Stimulated activated CD8-positive, alpha-beta memory T cell treated with anti-CD3 and anti-CD28 coated beads, Interleukin-15, amount 100 ng/mL, for 1 hour (primary cell): ENCODE measurements around the gene SHBG.
"Not testable (repeated sequence)": the region's sequence is repeated elsewhere in the genome, so short reads cannot be mapped to it uniquely, and the experiment has no call there.

Experiments used
- DNase-seq: peaks from one replicate; pipeline ENCODE4 v3.0.0-alpha.2; 2020; ENCODE audit warnings: low read depth

Gene SHBG

DNA sequence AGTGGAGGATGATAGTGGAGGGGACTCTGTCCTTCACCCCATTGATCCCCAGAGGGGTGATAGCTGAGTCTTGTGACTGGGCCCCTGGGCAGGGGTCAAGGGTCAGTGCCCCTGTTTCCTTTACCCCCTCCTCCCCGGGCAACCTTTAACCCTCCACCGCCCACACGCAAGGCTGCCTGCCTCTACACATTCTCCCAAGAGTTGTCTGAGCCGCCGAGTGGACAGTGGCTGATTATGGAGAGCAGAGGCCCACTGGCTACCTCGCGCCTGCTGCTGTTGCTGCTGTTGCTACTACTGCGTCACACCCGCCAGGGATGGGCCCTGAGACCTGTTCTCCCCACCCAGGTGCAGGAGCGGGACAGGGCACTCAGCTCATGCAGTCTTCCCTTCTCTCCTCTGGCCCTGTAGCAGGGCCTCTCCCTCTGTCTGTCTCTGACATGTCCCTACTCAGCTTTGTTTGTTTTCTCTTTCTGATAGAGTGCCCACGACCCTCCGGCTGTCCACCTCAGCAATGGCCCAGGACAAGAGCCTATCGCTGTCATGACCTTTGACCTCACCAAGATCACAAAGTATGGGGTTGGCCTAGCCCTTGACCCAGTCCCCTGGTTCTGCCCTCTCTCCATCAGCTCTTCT is at the start of gene SHBG:
Gene SHBG (plus strand): TSS at position 197 of the 633 bp plus-strand sequence. CDS start 38 bp downstream, at position 235.
- DNase-seq, result no peak

DNA sequence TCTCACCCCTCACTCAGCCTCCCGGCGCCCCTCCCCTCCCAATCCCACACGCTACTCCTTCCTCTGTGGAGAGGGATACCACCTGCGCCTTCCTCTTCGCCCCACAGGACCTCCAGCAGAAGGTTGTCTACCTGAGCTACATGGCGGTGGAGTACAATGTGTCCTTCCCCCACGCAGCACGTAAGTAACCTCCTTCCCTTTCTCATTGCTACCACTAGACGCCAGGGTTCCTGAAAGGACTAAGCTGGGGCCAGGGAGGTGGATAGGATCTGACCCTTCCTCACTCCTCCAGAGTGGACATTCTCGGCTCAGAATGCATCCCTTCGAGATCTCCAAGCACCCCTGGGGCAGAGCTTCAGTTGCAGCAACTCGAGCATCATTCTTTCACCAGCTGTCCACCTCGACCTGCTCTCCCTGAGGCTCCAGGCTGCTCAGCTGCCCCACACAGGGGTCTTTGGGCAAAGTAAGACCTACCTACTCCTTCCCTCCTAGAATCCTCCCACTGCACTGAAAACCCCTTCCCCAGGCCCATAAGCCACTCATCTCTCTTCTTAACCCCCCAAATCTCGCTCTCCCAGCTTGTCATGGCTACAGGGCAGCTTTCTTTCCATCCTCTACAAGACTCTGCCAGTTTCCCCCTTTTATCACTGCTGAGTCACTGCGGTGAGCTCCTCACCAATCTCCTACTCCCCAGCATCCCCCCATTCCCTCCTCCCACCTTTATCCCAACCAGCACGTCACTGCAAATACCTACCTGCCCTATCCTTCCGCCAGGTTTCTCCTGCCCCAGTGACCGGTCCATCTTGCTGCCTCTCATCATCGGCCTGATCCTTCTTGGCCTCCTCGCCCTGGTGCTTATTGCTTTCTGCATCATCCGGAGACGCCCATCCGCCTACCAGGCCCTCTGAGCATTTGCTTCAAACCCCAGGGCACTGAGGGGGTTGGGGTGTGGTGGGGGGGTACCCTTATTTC is 49.0 kb upstream of the SHBG start:
- no peak for DNase-seq

- DNase-seq, result no peak
Measured at GRCh38 chr17:7582396-7583252, 47.3 kb upstream of the SHBG start.

GRCh38 chr17:7583253-7584109 is 46.5 kb upstream of the SHBG start, which contains the start of gene MPDU1:
MPDU1 (plus strand) TSS chr17:7583852; CDS start chr17:7583863, 11 bp downstream.
- peak; percentile 84 for DNase-seq

GRCh38 chr17:7586673-7587419 is 43.1 kb upstream of the SHBG start:
- DNase-seq, result no peak

DNA sequence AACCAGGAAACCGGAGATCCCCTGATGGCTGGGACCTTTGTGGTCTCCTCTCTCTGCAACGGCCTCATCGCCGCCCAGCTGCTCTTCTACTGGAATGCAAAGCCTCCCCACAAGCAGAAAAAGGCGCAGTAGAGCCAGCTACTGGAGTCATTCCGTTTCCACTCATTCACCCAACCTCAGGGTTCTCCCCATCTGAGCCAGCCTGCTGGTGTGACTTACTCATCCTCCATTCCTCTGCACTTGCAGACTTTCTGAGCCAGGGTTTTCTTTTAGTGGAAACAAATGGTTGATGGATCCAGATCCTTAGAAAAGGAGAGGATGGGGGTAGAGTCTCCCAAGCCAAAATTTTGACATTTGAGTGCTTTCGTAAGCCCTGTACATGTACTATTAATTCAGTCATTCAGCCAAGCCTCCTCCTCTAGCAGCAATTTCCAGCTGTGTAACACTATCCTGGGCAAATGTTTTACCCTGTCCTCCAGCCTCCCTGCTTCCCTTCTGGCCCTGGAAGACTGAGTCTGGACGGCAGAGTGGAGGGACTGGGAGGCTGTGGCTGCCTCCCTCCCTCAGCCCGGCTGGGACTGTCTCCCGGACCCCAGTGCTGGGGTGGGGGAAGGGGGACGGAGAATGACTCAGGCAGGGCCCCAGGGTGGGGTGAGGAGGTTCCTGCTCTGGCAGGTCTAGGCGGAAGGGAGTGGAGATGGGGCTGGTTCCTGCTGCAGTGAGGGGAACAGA is 42.3 kb upstream of the SHBG start:
- DNase-seq, result no peak

DNA sequence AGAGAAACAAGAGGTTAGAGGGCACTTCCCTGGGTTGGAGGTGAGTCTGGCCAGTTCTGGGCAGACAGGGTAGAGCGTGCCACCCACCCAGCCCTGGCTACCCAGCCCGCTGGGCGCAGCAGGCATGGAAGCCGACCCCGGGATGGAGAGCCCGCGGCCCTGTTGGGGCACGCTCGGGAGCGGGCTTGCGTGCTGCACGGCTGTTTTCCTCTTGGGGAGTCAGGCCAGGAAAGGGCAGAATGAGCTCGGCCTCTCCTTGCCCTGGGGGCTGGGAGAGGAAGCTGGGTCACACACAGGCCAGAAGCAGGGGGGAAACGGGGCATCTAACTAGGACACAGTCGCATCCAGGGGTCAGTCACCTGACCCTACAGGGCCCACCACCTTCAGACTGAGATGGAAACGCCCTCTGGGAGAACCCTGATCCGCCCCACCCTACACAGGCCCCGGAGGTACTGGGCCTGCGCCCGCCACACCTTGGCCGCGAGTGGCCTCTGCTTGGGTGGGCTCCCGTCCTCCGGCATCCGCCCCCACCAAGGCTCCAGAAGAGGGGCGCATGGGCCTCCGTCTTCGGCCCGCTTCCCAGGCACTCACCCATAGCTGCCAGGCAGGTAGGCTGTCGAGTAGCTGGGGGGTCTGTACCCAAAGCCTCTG is 41.3 kb upstream of the SHBG start:
- DNase-seq, result no peak

DNA sequence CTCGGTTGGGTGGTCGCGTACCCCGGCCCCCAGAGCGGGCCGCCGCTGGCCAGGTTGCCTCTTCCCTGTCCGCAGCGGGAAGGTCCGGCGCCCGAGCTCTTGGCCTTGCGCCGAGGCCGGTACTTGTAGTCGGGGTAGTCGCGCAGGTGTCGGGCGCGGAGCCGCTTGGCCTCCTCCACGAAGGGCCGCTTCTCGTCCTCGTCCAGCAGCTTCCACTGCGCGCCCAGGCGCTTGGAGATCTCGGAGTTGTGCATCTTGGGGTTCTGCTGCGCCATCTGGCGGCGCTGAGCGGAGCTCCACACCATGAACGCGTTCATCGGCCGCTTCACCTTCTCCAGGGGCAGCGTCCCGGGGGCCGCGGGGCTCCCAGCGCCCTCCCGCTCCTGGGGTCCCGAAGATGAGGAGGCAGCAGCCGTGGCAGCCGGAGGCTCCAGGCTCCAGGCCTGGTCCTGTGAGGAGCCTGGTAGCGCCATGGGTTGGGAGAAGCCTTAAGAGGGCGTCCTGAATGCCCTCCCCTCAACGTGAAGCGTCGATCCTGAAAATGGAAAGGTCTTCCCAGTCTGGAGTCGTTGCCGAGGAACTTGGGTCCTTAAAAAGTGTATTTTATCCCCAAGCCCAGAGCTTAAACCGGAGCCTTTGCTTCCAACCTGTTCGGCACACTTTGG is 40.6 kb upstream of the SHBG start:
- DNase-seq, result no peak

- no peak for DNase-seq
Measured at GRCh38 chr17:7589891-7590691, 39.8 kb upstream of the SHBG start, which contains the start of gene SOX15. SOX15 (minus strand) TSS chr17:7590094; CDS start chr17:7589676, 418 bp downstream.

- DNase-seq, result no peak
Measured at GRCh38 chr17:7590743-7591142, 39.2 kb upstream of the SHBG start.

DNA sequence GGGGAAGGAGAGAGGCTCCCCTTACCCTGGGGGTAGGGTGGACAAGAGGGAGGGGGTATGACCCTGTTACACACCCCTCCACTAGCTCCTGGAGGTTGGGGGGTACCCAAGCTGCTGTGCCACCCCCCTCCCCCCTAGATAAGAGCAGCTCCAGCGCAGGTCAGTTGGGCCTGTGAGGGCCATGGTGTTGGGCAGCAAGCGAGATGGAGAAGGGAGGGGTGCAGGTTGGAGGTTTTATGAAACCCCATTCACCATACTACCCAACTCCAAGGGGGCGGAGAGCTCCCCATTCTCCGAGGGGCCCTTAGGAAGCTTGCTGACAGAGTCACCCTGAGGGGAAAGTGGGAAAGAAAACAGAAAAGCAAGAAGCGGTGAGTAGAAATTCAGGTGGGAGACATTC is 38.3 kb upstream of the SHBG start:
- no peak for DNase-seq

- no peak for DNase-seq
Measured at GRCh38 chr17:7592422-7593021, 37.4 kb upstream of the SHBG start.

- DNase-seq, result no peak
Measured at GRCh38 chr17:7593296-7593695, 36.6 kb upstream of the SHBG start.

DNA sequence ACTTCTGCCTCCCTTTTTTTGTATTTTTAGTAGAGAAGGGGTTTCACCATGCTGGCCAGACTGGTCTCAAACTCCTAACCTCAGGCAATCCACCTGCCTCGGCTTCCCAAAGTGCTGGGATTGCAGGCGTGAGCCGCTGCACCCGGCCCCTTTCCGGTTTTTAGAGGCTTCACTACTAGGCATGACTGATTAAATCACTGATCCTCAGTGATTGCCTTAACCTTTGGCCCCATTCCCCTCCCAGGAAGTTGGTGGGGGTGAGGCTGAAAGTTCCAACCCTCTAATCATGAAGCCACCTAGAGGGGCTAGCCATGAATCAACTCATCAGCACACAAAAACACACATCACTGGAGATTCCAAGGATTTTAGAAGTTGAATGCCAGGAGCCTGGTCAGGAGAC is 32.4 kb upstream of the SHBG start:
- not testable (repeated sequence) for DNase-seq

DNA sequence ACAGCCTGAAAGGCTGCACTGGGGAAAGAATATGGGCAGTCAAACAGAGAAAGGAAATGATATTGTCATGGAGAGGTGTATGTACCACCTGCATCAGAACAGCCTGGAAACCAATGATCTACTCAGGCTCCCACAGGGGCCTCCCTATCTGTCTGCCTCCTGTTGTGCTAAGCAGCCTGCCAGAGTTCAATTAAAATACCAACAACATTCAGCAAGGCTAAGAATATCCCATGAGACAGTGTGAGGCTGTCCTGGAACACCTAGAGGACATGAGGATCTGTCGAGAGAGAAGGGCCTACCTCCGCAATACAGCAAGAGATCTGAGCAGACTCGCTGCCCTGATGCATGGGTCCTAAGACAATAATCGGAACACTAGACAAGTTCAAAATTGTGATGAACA is 23.7 kb upstream of the SHBG start:
- DNase-seq, result no peak

GRCh38 chr17:7610641-7611040 is 19.3 kb upstream of the SHBG start:
- no peak for DNase-seq

- no peak for DNase-seq
Measured at GRCh38 chr17:7611635-7612293, 18.2 kb upstream of the SHBG start.
